Fibroblast of lung (primary cell): ENCODE measurements around the gene INSR. TPM values are rescaled to one million over a fixed set of nuclear protein-coding genes. Genes with fewer than 3 reads are reported as not detected.
"Not testable (repeated sequence)": the region's sequence is repeated elsewhere in the genome, so short reads cannot be mapped to it uniquely, and the experiment has no call there.

Source experiments
- DNase-seq, 2 donors: peaks; one replicate each; pipeline versions ENCODE4 v3.0.0 to v3.0.0-alpha.2; 2010; ENCODE audit warnings: low read depth in 2 of 2
- H2AFZ ChIP-seq: 2 replicates; pipeline ENCODE4 v1.5.1; 2012; ENCODE audit warnings: low read length, control low read depth, inconsistent platforms
- H3K27ac ChIP-seq: 2 replicates; pipeline ENCODE4 v1.5.1; 2011; ENCODE audit warnings: low read length, control low read depth; ENCODE audit not compliant: insufficient read depth
- H3K27me3 ChIP-seq: 2 replicates; pipeline ENCODE4 v1.5.1; 2011; ENCODE audit warnings: mild to moderate bottlenecking, low read length; ENCODE audit not compliant: control insufficient read depth, insufficient read depth
- H3K36me3 ChIP-seq: 2 replicates; pipeline ENCODE4 v1.5.1; 2011; ENCODE audit warnings: low read length; ENCODE audit not compliant: control insufficient read depth, insufficient read depth
- H3K4me1 ChIP-seq: 2 replicates; pipeline ENCODE4 v1.5.1; 2011; ENCODE audit warnings: low read length; ENCODE audit not compliant: control insufficient read depth, insufficient read depth; ENCODE audit errors: extremely low read depth
- H3K4me2 ChIP-seq: 2 replicates; pipeline ENCODE4 v1.5.1; 2011; ENCODE audit warnings: low read length, control low read depth; ENCODE audit not compliant: insufficient read depth; ENCODE audit errors: extremely low read depth
- H3K4me3 ChIP-seq, 4 experiments: fragments of 200-600 bp in 1 of 4; sonication (generic) in 1 of 4; replicated peaks in 1 of 4; 2 replicates each; pipeline ENCODE4 v1.5.1; 2011 to 2016; ENCODE audit warnings: low read length in 4 of 4, low read depth in 3 of 4, mild to moderate bottlenecking in 3 of 4, control low read depth in 2 of 4, inconsistent platforms in 1 of 4, mixed read lengths in 1 of 4; ENCODE audit not compliant: insufficient read depth in 1 of 4; ENCODE audit errors: control extremely low read depth in 1 of 4
- H3K79me2 ChIP-seq: 2 replicates; pipeline ENCODE4 v1.5.1; 2012; ENCODE audit warnings: mild to moderate bottlenecking, low read length, inconsistent platforms; ENCODE audit not compliant: control insufficient read depth, insufficient read depth
- H3K9ac ChIP-seq: 2 replicates; pipeline ENCODE4 v1.5.1; 2011; ENCODE audit warnings: mild to moderate bottlenecking, low read length, control low read depth; ENCODE audit not compliant: insufficient read depth
- H3K9me3 ChIP-seq: 2 replicates; pipeline ENCODE4 v1.5.1; 2012; ENCODE audit warnings: low read depth, low read length; ENCODE audit not compliant: control insufficient read depth, insufficient read depth
- H4K20me1 ChIP-seq: 2 replicates; pipeline ENCODE4 v1.5.1; 2011; ENCODE audit warnings: low read length; ENCODE audit not compliant: control insufficient read depth, insufficient read depth; ENCODE audit errors: extremely low read depth
- CTCF ChIP-seq, 2 donors: IDR thresholded peaks in 1 of 2; conservative IDR thresholded peaks in 1 of 2; 1 replicate in 1 of 2; 2 replicates in 1 of 2; pipeline ENCODE4 v1.5.1; 2011 to 2012; ENCODE audit warnings: low read length in 2 of 2, control low read depth in 1 of 2, inconsistent platforms in 1 of 2, low read depth in 1 of 2, mild to moderate bottlenecking in 1 of 2
- EZH2 ChIP-seq: IDR thresholded peaks from 2 replicates; pipeline ENCODE4 v1.5.1; 2012; ENCODE audit warnings: low read length, control low read depth, mild to moderate bottlenecking; ENCODE audit errors: missing control alignments
- polyA plus RNA-seq, 2 donors: library from polyadenylated mRNA; depleted of rRNA in 1 of 2; stranded (reverse) in 1 of 2; unstranded in 1 of 2; fragments of >200 nt; gene quantifications; 2 replicates each; pipeline ENCODE4 v1.2.1, GENCODE V29; 2011 to 2012; ENCODE audit warnings: missing spikeins in 1 of 2
- total RNA-seq: library from RNA; depleted of rRNA; stranded (reverse); fragments of >200 nt; gene quantifications from 2 replicates; pipeline ENCODE4 v1.2.1, GENCODE V29; 2014

Gene INSR
- total and polyA plus RNA-seq, 2 donors (not counting 1 experiment from before 2014, with no cell fraction given) = 3.7 to 23.9 TPM

GRCh38 chr19:7213628-7214323, 80.4 kb downstream of the INSR start:
- no peak for DNase-seq
- no peak overlapping the region for H3K9ac ChIP-seq
- no peaks in the 10 kb centered on the region for H3K4me1 ChIP-seq
- no peaks in the 10 kb centered on the region for H3K27me3 ChIP-seq
- no peaks in the 10 kb centered on the region for H4K20me1 ChIP-seq
- H3K9me3 ChIP-seq = no peaks in the 10 kb centered on the region
- no peaks in the 10 kb centered on the region for H3K36me3 ChIP-seq
- no peak overlapping the region for H3K27ac ChIP-seq
- H3K4me2 ChIP-seq = no peak overlapping the region
- H2AFZ ChIP-seq = no peak overlapping the region
- H3K79me2 ChIP-seq = no peaks in the 10 kb centered on the region
- TF ChIP-seq EZH2 (no peak), CTCF (conservative IDR thresholded peaks at IDR 0.05 in 1 of 2, IDR thresholded peaks at IDR 0.05 in 1 of 2; ENCODE audit: low read depth in 1 of 2, low read length in 2 of 2) (no peak)
- no peak overlapping the region for H3K4me3 ChIP-seq

GRCh38 chr19:7211191-7211951, 82.8 kb downstream of the INSR start:
- TF ChIP-seq CTCF (conservative IDR thresholded peaks at IDR 0.05 in 1 of 2, IDR thresholded peaks at IDR 0.05 in 1 of 2; ENCODE audit: low read depth in 1 of 2, low read length in 2 of 2) (no peak), EZH2 (no peak)
- Histone ChIP-seq H3K27me3 (no peaks in the 10 kb centered on the region), H3K36me3 (no peaks in the 10 kb centered on the region), H4K20me1 (no peaks in the 10 kb centered on the region), H3K27ac (no peak overlapping the region), H3K4me1 (no peaks in the 10 kb centered on the region), H3K4me2 (no peak overlapping the region), H3K4me3 (no peak overlapping the region), H3K9ac (no peak overlapping the region), H2AFZ (no peak overlapping the region), H3K9me3 (no peaks in the 10 kb centered on the region), H3K79me2 (no peaks in the 10 kb centered on the region)
- peak in 1 of 2 donors; percentile 76 for DNase-seq

GRCh38 chr19:7210359-7210758, 83.9 kb downstream of the INSR start:
- H3K4me2 ChIP-seq = no peak overlapping the region
- H3K79me2 ChIP-seq = no peaks in the 10 kb centered on the region
- H3K4me1 ChIP-seq = no peaks in the 10 kb centered on the region
- H3K36me3 ChIP-seq = no peaks in the 10 kb centered on the region
- no peaks in the 10 kb centered on the region for H3K9me3 ChIP-seq
- TF ChIP-seq EZH2 (no peak), CTCF (conservative IDR thresholded peaks at IDR 0.05 in 1 of 2, IDR thresholded peaks at IDR 0.05 in 1 of 2; ENCODE audit: low read depth in 1 of 2, low read length in 2 of 2) (no peak)
- no peak overlapping the region for H3K9ac ChIP-seq
- no peak for DNase-seq
- no peak overlapping the region for H3K27ac ChIP-seq
- no peaks in the 10 kb centered on the region for H3K27me3 ChIP-seq
- H3K4me3 ChIP-seq = no peak overlapping the region
- H4K20me1 ChIP-seq = no peaks in the 10 kb centered on the region
- no peak overlapping the region for H2AFZ ChIP-seq

DNA sequence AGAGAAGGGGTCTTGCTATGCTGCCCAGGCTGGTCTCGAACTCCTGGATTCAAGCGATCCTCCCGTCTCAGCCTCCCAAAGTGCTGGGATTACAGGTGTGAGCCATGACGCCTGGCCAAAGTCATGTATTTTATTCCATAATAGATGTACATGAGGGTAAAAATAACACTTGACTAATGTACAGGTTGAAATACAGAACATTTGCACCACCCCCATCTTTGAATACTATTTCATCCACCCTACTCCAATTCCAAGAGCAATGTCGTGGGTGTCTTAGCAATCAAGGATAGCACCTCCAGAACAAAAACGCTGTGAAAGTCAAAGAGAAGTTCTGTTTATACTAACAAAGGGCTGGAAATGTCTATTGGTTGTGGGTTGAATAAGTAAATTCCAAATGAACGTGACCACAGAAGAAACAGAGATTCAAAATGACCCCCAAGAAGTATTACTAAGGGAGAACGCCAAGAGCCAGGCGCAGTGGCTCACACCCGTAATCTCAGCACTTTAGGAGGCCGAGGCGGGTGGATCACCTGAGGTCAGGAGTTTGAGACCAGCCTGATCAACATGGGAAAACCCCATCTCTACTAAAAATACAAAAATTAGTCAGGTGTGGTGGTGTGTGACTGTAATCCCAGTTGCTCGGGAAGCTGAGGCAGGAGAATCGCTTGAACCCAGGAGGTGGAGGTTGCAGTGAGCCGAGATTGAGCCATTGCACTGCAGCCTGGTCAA, 84.5 kb downstream of the INSR start:
- not testable (repeated sequence) for H3K9me3 ChIP-seq, H3K27me3 ChIP-seq, H3K4me3 ChIP-seq, H3K4me1 ChIP-seq, DNase-seq, H4K20me1 ChIP-seq, H3K9ac ChIP-seq, H2AFZ ChIP-seq, H3K4me2 ChIP-seq, H3K27ac ChIP-seq, H3K36me3 ChIP-seq, H3K79me2 ChIP-seq
